Gastroesophageal sphincter (tissue), 3 donors: ENCODE data around the gene PTPRD.

Experiments used
- EP300 ChIP-seq: sonication (generic); formaldehyde crosslinking; IDR thresholded peaks from one replicate; pipeline ENCODE4 v1.6.1; 2017; ENCODE audit warnings: antibody characterized with exemption, mild to moderate bottlenecking
- POLR2AphosphoS5 ChIP-seq: sonication (generic); formaldehyde crosslinking; IDR thresholded peaks from one replicate; pipeline ENCODE4 v1.6.1; 2017; ENCODE audit warnings: antibody characterized with exemption
- TF ChIP-seq, protein P1 (sequence below), 4 experiments: fragments of 200-600 bp in 2 of 4; fragments of 450-650 bp in 2 of 4; sonication (generic) in 1 of 4; IDR thresholded peaks; one replicate each; pipeline ENCODE4 v1.5.1; 2017 to 2019; ENCODE audit warnings: antibody characterized with exemption in 4 of 4, mild to moderate bottlenecking in 2 of 4, moderate library complexity in 2 of 4

DNA sequence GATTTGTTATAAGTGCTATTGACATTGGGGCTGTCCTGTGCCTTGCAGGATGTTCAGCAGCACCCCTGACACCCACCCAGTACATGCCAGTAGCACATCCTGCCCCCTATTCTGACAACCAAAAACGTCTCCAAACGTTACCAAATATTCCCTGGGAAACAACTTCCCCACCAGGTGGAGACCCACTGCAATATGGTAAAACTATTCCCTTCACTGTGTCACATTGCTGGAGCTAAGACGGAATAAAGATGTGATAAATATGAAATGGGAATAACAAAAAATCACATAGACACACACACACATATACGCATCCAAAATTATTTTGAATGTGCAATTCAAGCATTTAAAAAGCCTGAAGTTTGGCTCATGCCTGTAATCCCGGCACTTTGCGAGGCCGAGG lies 1939.0 kb downstream of the PTPRD start:
- TF ChIP-seq POLR2AphosphoS5 (no peak), EP300 (no peak)
- TF ChIP-seq, protein P1, sequence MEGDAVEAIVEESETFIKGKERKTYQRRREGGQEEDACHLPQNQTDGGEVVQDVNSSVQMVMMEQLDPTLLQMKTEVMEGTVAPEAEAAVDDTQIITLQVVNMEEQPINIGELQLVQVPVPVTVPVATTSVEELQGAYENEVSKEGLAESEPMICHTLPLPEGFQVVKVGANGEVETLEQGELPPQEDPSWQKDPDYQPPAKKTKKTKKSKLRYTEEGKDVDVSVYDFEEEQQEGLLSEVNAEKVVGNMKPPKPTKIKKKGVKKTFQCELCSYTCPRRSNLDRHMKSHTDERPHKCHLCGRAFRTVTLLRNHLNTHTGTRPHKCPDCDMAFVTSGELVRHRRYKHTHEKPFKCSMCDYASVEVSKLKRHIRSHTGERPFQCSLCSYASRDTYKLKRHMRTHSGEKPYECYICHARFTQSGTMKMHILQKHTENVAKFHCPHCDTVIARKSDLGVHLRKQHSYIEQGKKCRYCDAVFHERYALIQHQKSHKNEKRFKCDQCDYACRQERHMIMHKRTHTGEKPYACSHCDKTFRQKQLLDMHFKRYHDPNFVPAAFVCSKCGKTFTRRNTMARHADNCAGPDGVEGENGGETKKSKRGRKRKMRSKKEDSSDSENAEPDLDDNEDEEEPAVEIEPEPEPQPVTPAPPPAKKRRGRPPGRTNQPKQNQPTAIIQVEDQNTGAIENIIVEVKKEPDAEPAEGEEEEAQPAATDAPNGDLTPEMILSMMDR (IDR thresholded peaks at IDR 0.05) = no peak
